ENCODE data around the gene OPRL1.

Gene OPRL1

DNA sequence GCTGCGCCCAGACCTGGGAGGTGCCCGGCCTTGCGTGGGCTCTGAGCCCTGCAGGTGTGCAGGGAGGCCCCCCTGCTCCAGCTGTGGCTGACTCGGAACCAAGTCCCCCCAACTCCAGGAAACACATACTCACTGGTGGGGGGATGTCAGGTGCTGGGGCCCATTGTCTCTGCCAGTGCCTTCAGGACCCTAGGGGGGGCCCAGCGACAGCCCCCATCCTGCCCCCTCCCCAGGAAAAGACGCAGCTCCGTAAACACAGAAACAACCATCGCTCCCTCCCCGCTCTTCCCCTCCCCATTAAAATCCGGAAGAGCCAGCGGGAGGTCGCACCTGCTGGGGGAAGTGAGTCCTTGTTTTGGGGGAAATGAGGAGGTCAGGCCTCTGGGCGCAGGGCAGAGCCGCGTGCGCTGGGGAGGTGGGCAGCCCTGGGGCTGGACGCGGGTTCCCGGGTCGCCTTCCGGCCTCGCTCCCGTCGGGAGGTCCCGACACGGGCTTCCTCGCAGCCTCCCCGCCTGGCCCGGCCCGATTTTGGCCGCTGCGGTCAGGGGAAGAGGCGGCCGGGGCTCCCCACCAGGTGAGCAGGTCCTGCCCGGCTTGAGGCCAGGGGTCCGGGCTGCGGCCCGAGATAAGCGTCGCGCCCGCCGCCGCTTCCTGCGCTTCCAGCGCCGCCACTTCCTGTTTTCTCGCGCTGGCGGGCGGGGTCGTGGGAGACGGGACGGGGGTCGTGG, 37.7 kb upstream of the OPRL1 start:
- in situ Hi-C loops (cut with HindIII; ENCODE audit: low sequenced_read_pairs): no loop called here

DNA sequence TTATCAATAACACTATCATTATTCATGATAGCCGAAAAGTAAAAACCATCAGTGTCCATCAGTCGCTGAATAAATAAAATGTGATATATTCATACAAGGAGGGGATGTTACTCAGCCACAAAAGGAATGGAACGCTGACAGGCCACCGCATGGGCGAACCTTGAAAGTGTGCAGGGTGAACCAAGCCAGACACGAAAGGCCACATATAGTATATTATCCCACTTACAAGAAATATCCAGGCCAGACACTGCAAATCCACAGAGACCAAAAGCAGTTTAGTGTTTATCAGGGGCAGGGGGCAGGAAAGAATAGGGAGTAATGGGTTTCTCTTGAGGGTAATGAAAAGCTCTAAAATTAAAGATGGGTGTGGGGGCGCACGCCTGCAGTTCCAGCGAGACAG, 36.1 kb upstream of the OPRL1 start:
- in situ Hi-C loops (cut with HindIII; ENCODE audit: low sequenced_read_pairs): no loop called here

DNA sequence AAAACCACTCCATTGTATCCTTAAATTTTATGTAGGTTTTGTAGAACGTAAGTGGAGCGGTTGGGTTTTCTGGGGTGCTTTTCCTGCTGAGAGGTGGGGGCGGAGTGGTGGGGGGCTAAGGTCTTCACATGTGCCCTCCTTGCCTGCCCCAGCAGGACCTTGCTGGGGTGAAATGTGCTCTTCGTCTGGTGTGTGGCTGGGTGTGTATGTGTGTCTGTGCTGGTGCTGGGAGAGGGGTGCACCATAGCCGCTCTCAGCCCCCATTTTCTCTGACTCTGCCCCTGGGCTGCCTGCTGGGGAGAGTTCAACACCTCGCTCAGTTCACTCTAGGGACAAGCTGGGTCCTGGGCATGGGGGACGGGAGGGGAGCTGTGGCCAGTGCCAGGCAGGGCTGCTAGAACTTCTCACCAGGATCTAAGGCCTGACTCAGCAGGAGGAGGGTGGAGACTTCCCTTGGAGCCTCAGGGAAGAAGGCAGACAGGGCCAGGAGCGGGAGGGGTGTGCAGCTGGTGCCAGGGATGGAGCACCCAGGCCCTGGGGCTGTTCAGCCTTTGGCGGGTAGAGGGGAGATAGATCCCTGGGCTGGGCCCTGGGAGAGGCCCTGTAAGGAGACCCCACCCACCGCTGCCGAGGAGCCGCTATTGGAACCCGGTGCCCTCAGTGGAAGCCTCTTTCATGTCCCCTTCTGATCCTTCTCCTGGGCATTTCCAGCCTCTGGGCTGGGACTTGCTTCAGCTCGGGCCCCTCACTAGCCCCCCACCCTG, 35.2 kb upstream of the OPRL1 start:
- in situ Hi-C loops (cut with HindIII; ENCODE audit: low sequenced_read_pairs): no loop called here

DNA sequence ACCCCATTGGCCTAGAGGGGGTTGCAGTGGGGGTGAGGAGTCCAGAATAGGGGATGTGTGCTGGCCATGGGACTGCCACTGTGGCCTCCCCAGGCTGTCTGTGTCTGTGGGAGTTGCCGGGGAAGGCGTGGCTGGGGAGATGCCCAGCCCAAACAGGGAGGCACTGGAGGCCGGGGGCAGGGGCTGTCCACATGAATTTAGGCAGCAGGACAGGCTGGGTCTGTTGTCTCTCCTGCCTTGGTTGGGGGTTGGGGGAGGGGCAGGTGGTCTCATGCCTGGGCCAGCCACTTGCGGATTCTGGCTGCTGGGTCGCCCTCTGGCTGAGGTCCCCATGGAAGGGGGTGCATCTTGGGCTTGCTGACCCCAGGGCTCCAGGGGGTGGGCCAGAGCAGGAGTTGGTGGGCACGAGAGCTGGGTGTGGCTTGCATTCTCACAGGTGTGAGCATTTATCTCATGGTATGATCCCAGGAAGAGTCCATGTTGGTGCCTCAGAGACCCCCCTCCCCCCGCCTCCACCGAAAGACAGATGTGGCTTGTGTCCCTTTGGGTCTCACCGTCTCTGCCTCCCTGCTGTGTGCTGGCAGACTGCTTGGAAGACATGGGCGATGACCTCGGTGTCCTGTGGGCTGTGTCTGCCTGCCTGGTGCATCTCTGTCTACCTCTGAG, 34.4 kb upstream of the OPRL1 start:
- in situ Hi-C loops (cut with HindIII; ENCODE audit: low sequenced_read_pairs): no loop called here

DNA sequence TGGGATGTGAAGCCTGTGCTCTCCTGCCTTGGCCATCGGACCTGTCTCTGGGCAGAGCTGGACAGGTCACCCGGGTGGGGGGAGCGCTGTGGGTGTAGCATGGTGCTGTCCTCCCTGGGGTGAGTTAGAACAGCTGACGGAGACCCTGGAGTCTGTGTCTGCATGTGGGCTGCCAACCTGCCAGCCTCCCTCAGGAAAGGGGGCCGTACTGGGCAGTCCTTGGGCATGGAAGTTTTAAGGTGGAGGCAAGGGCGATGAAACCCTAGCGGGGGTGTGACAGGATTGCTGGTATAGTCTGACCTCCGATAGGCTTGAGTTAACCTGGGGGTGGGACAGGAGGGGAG, 32.9 kb upstream of the OPRL1 start:
- in situ Hi-C loops (cut with HindIII; ENCODE audit: low sequenced_read_pairs): no loop called here

DNA sequence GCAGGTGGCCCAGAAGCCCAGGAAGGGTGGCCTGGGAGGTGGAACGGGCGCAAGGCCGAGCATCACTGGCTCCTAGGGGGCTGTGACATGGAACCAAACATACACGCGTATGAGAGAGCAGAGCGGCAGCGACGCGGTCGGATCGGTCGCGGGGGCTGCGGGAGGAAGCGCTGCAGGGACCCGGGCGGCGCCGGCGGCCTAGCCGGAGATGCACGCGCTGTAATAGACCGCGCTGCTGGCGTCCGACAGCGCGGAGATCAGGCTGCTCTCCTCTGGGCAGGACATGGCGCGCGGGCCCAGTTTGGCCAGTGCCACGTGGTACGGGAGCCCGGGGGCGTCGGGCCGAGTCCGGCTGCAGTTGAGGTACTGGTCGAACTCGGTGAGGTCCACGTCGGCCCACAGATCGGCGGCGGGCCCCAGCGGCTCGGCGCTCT, 31.9 kb upstream of the OPRL1 start:
- in situ Hi-C loops (cut with HindIII; ENCODE audit: low sequenced_read_pairs): no loop called here

DNA sequence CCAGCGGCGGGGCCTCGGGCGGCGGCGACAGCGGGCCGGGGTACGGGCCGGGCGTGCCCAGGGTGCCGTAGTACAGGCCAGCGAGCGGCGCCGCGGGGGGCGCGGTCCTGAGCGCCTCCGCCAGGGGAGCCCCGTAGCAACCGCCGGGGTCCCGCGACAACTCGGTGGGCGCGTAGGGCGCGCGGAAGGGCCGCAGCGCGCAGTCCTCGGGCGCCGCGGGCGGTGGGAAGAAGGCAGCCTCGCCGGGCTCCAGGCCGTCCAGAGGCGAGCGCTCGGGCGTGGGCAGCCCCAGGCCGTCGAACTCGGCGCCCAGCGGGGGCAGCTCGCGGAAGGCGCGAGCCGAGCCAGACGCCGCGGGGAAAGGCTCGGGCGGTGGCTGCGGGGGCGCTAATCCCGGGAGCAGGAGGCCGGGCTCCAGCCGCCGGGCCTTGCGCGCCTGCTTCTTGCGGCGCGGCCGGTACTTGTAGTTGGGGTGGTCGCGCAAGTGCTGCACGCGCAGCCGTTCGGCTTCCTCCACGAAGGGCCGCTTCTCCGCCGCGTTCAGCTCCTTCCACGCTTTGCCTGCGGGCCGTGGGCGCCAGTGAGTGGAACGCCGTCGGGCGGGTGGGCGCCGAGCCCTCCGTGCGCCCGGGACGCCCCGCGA, 31.4 kb upstream of the OPRL1 start:
- in situ Hi-C loops (cut with HindIII; ENCODE audit: low sequenced_read_pairs): no loop called here

DNA sequence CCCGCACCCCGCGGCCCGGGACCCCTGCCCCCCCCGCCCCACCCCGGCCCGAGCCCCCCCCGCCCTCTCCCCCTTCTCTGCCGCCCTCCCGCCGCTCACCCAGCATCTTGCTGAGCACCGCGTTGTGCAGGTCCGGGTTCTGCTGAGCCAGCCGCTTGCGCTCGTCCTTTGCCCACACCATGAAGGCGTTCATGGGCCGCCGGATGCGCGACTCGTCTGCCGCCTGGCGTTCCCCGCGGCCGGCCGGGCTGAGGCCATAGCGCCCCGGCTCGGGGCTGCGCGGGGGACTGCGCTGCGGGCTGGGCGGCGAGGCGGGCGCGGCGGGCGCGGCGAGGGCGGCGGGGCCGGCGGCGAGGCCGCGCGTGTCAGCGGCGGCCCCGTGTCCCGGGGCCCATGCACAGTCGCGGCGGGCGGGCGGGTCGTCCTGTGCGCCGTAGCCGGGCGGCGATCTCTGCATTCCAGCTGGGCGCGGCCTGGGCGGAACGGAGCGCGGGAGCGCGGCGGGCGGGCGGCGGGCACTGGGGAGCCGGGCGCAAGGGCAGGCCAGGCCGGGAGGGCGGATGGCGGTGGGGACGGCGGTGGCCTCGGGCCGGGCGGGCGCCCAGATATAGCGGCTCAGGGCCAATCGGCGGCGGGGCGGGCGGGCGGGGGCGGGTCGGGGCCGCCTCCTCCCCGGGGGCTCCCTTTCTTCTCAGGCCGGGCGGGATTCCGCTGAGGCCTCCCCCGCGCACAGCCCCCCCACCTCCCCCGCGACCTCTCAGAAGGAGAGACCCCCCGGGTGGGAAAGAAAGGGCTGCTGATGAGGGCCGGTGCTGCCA, 30.6 kb upstream of the OPRL1 start, which contains the start of gene SOX18:
SOX18 (minus strand) TSS at position 580 of the 818 bp plus-strand sequence; CDS start at position 457, 123 bp downstream.
- in situ Hi-C loops (cut with HindIII; ENCODE audit: low sequenced_read_pairs): no loop called here

DNA sequence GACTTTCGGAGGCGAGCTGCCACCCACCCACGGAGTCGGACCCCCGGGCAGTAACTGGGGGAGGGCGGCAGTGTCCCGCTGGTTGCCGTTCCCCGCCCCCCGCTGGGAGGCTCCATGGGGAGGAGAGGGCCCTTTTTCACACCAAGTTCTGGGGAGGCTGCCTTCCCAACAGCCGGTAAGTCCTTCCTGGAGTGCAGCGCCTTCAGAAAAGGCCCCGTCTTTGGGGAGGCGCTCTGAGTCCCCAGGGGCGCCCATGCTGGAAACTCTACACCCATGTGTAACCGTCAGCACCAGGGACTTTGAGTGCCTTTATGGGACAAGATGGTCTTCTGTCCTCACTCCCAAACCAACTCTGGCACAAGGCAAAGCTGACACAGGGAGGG, 30.0 kb upstream of the OPRL1 start:
- in situ Hi-C loops (cut with HindIII; ENCODE audit: low sequenced_read_pairs): no loop called here

DNA sequence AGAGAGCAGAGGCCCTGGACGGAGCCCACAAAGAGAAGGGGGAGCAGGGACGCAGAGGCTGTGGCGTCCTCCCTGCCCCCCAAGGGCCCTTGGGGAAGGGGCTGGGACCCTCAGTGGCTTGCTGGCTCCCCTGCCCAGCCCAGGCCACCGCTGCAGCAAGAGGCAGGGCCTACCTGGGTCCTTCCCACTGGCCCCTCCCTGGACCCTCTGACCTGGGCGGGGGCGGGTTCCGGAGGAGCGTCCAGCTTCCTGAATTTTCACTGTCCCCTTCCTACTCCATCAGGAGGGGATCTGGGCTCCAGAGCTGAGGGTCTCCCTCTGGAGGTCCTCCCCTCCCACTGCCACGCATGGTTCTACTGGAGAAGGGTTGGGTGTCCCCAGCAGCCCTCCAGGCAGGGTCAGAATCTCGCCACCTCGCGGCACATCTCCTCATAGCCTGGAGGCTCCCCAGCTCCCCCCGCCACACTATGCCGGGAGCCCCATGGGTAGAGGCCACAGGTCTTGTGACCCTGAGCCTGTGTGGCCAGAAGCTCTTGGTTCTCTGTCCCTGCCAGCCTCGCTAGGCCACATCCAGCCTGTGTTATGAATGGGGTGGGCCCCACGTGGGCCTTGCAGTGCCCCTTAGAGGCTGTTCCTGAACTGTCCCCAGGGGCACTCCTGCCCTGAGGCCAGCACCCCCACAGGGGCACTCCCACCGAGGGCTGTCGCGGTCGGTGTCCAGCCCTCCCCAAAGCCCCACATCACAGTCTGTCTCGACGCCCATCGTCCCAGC, 29.4 kb upstream of the OPRL1 start:
- in situ Hi-C loops (cut with HindIII; ENCODE audit: low sequenced_read_pairs): no loop called here

DNA sequence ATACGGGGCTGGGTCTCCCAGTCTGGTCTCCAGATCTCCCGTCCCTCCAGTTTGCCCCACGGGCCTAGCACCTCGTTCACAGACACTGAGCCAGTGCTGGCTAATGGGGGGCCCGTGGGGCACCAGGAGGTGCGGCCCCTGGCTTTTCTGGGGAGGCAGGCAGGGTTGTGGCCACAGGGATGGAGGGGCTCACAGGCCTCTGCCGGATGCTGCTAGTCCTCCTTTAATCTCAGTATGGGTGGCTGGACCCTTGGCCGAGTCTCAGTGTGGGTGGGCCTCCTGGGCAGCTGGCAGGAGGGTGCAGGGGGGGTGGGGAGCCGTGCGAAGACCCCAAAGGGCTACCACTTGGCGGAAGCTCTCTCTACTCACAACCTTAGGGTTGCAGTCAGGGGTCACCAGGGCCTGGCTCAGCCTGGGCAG, 28.8 kb upstream of the OPRL1 start:
- in situ Hi-C loops (cut with HindIII; ENCODE audit: low sequenced_read_pairs): no loop called here

DNA sequence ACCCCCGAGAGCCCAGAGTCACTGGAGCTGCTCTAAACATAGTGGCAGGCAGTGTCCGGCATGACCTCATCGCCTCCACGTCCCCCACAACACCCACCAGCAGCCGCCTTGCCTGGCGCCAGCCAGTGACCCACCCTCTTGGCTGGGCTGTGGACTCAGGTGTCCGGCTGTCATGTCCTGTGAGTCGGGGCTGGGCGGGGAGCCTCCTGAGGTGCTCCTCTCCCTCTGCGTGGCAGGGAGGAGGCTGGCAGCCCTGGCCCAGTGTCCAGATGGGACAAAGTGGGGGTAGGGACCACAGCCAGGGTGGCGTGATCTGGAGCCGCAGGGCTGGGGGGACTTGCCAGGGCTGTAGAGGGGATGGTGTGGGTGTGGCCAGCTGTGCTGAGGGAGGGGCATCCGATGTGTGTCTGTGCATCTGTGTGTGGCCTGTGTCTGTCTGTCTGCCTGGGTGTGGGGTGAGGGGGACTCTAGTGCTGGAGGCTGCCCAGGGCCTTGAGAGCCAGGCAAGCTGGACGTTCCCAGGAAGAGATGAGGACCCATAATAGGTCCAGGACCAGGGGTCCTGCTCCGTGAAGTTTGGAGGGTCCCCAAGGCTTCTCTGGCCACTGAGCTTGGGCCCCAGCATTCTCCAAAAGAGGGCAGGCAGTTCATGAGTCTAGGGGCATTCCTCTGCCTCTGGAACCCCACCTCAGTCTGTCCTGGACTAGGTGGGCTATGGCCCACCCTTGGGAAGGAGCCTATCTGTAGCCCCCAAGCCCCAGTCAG, 28.1 kb upstream of the OPRL1 start:
- in situ Hi-C loops (cut with HindIII; ENCODE audit: low sequenced_read_pairs): no loop called here

DNA sequence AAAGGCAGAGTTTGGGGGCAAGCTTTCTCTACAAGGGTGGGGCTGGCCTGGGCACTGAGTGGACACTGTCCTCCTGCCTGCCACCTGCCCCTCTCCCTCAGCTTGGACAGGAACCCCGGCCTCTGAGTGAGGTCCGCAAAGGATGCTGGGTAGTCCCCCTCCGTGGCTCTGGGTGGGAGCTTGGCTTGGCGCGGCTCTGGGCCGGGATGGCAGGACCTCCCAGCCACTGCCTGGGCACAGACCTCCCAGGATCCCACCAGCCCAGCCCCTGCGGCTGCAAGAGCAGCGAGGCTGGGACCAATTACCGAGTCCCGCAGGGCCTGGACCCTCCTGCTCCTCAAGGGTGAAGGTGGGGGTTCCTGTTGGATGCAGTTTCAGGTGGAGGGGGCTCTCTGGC, 27.6 kb upstream of the OPRL1 start:
- in situ Hi-C loops (cut with HindIII; ENCODE audit: low sequenced_read_pairs): no loop called here

DNA sequence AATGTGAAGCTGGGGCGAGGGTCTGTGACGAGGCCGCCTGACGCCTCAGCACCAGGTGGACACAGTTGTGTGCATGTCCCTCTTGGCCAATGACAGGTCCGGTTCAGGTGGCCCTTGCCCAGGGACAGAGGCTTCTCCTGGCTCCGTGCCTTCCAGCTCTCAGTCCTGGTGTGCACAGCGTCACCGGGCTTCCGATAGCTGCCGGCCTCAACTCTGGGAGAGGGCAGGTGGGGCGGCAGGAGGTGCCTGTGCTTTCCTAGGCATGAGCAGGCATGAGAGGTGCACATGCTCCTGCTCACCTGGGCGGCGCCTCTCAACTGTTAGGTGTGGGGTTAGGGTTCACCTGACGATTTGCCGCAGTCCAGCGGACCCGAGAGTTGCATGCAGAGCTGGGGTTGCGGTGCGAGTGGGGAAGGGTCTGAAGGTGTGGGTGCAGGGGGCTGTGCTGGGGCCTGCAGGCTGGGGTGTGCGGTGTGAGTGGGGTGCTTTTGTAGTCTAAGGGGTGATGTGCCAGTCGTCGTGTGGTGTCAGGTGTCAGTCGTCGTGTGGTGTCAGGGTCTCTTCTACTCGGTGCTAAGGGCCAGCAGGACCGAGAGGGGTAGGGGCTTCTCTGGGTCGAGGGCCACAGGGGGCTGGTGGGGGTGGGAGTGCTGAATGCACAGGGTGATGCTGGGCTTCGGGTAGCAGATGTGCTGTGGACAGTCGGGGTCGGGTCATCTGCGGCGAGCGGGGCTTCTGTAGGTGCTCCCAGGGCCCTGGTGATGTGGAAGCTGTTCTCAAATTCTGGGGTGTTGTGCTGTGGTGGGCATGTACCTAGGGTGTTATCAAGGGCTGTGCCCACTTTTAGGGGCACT, 26.7 kb upstream of the OPRL1 start:
- in situ Hi-C loops (cut with HindIII; ENCODE audit: low sequenced_read_pairs): no loop called here

DNA sequence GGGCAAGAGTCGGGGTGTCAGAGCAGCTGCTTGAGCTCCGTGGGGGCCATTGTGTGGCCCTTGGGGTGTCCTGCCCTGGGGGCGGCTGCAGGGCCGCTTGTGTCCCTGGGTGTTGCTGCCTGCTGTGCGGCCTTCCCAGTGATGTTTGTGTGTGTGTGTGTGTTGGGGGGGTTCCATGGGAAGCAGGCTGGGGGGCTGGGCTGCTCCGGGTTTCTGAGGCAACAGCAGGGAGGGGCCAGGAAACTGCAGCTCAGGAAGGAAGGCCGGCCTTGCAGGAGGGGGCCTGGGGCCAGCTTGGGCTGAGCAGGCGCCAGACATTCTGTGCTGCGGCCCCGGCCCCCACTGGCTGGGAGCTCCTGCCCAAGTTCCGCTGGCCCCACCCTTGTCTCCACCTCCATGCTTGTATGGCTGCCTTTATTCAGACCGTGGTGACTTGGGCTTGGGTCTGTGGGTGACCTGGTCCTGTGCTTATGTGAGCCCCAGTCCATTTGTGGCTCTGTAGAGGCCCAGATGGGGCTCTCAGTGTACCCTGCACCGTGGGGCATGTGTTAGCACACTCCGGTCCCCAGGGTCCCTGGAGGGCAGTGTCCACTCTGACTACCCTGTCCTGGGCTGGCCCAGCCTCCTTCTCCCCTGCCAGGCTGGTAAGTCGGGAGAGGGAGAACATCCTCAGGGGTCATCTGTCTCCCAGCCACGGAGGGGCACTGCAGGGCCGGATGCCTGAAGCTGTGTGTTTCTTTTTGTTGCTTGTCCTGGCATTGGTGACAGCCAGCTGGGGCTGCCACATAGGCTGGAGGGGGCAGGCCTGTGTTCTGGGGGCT, 25.8 kb upstream of the OPRL1 start:
- in situ Hi-C loops (cut with HindIII; ENCODE audit: low sequenced_read_pairs): no loop called here

DNA sequence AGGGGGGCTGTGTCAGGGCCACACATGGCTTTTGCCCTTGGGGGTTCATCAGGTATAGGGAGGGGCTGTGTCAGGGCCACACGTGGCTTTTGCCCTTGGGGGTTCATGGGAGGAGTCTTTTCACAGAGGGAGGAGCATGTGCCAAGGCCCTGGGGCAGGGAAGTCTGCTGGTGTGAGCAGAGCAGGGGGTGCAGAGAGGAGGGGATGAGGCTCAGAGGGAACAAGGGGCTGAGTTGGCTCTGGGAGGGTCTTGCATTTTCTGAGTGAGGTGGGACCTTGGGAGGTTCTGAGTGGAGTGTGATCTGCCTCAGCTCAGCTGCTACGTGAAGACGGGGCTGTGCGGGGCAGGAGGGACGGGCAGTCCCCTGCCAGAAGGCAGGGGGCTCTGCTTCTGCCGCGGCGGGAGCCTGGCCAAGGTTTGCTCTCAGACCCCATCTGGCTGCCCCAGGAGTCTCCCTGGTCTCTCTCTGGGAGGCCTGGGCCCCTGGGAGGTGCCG, 24.4 kb upstream of the OPRL1 start:
- in situ Hi-C loops (cut with HindIII; ENCODE audit: low sequenced_read_pairs): no loop called here

Data from DLD1 (cell line).